NT2/D1 (cell line): Measurements from ENCODE around the gene TGFB3.

ENCODE experiments used
- SUZ12 ChIP-seq: IDR thresholded peaks from 2 replicates; pipeline ENCODE4 v1.6.1; 2011; ENCODE audit not compliant: insufficient read length, insufficient read depth; ENCODE audit errors: extremely low read depth
- YY1 ChIP-seq: IDR thresholded peaks from 2 replicates; pipeline ENCODE4 v1.6.1; 2011; ENCODE audit not compliant: insufficient read length, insufficient read depth
- ZNF274 ChIP-seq: IDR thresholded peaks from 2 replicates; pipeline ENCODE4 v1.6.1; 2011; ENCODE audit warnings: mild to moderate bottlenecking, low read depth, low read length

DNA sequence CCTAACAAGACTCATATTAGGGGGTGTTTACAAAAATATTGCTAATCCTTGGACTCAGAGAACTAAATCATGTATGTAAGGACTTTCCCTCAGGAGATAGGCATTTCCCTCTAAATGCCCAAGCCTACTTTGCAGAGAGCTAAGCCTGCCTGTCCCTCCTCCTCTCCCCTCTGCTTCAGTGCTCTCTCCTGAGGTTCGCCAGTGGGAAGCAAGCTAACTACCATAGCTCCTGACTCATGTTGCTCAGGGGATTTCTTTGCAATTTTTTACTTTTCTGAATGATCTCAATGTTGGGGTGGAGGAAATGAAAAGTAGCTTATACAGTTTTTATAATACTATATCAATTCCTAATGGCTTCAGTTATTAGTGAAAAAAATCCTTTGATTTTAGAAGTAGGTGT, 33.4 kb upstream of the TGFB3 start:
- no peak for TF ChIP-seq YY1
- TF ChIP-seq ZNF274 = no peak
- no peak for TF ChIP-seq SUZ12
